Panc1 (cell line): ENCODE data around the gene NPAS2. TPM values are rescaled to one million over a fixed set of nuclear protein-coding genes. Genes with fewer than 3 reads are reported as not detected.

Experiments
- ATAC-seq: fragments of 200-7000 bp; cut with Tn5 transposase; 2 replicates; pipeline ENCODE4 v1.9.1; 2020; ENCODE audit warnings: mild to moderate bottlenecking, moderate library complexity
- BruUV-seq: library from RNA; stranded (reverse); fragments of 400-500 nt; replicated peaks from 2 replicates; lab custom pipeline; 2021; lab: Mats Ljungman, UMichigan
- CTCF ChIA-PET: fragments of 300-600 bp; sonication (Branson Sonifier 250); formaldehyde crosslinking; loops from one replicate; lab custom pipeline; 2022; ENCODE audit warnings: antibody characterized with exemption; lab: Charles Lee
- POLR2A ChIA-PET: fragments of 300-600 bp; sonication (Branson Sonifier 250); formaldehyde crosslinking; loops from one replicate; lab custom pipeline; 2022; ENCODE audit warnings: antibody characterized with exemption; lab: Charles Lee
- DNase-seq: peaks from one replicate; pipeline ENCODE4 v3.0.0-alpha.2; 2010; ENCODE audit warnings: low read depth, low spot score
- H3K27ac ChIP-seq: 2 replicates; pipeline ENCODE4 v1.5.1; 2011; ENCODE audit warnings: mild to moderate bottlenecking, low read length, inconsistent platforms
- H3K27me3 ChIP-seq: fragments of 200-500 bp; sonication (Bioruptor generic); 2 replicates; pipeline ENCODE4 v1.6.0; 2014; ENCODE audit warnings: low read length, inconsistent platforms; ENCODE audit not compliant: control insufficient read depth, insufficient read depth
- H3K36me3 ChIP-seq: fragments of 200-500 bp; sonication (Bioruptor generic); 2 replicates; pipeline ENCODE4 v1.5.1; 2014; ENCODE audit warnings: inconsistent platforms, mild to moderate bottlenecking, low read length, moderate library complexity; ENCODE audit not compliant: control insufficient read depth, insufficient read depth
- H3K4me1 ChIP-seq: 2 replicates; pipeline ENCODE4 v1.5.1; 2011; ENCODE audit warnings: inconsistent platforms, mild to moderate bottlenecking, low read length, moderate library complexity; ENCODE audit not compliant: control insufficient read depth, insufficient read depth
- H3K4me3 ChIP-seq, 2 experiments: 2 replicates each; pipeline ENCODE4 v1.5.1; 2011 to 2012; ENCODE audit warnings: low read depth in 2 of 2, low read length in 2 of 2, mild to moderate bottlenecking in 2 of 2, inconsistent platforms in 1 of 2, moderate library complexity in 1 of 2
- H3K9me3 ChIP-seq: fragments of 200-500 bp; sonication (Bioruptor generic); 2 replicates; pipeline ENCODE4 v1.5.1; 2014; ENCODE audit warnings: low read depth, mild to moderate bottlenecking, inconsistent platforms, low read length, moderate library complexity; ENCODE audit not compliant: control insufficient read depth, insufficient read depth
- POLR2AphosphoS5 ChIP-seq: IDR thresholded peaks from 2 replicates; pipeline ENCODE4 v1.6.1; 2012; ENCODE audit warnings: mild to moderate bottlenecking, low read depth, low read length, moderate library complexity
- SIN3A ChIP-seq: IDR thresholded peaks from 2 replicates; pipeline ENCODE4 v1.6.1; 2012; ENCODE audit warnings: low read depth, mild to moderate bottlenecking, low read length, moderate library complexity, borderline replicate concordance; ENCODE audit not compliant: insufficient read depth
- TCF7L2 ChIP-seq: IDR thresholded peaks from 2 replicates; pipeline ENCODE4 v1.6.1; 2011; ENCODE audit warnings: mild to moderate bottlenecking, low read depth, low read length, inconsistent platforms
- in situ Hi-C: cut with HindIII; loops from 2 replicates; pipeline ENCODE4 v1.10.0; 2016; ENCODE audit warnings: low sequenced_read_pairs, low pct_unique_long_range_greater_than_20kb
- intact Hi-C: fragments of 100-400 bp; cut with micrococcal nuclease; formaldehyde crosslinking; loops from one replicate; pipeline ENCODE4 v1.10.0; 2022; ENCODE audit not compliant: unreplicated experiment
- total RNA-seq: library from RNA; stranded (reverse); gene quantifications from one replicate; pipeline ENCODE4 v1.2.1, GENCODE V29; 2021; ENCODE audit not compliant: unreplicated experiment
- TF ChIP-seq, protein P1 (sequence below), 2 experiments: IDR thresholded peaks; 2 replicates each; pipeline ENCODE4 v1.6.1; 2011 to 2012; ENCODE audit warnings: low read depth in 2 of 2, control low read depth in 1 of 2, low read length in 1 of 2, mild to moderate bottlenecking in 1 of 2, moderate library complexity in 1 of 2; ENCODE audit not compliant: insufficient read depth in 1 of 2
- TF ChIP-seq, protein P2 (sequence below): fragments of 450-650 bp; IDR thresholded peaks from 2 replicates; pipeline ENCODE4 v1.5.1; 2017; ENCODE audit warnings: mild to moderate bottlenecking

The NPAS2 gene
- total RNA-seq, 1 experiment from 2014 or later: 72.8 TPM

DNA sequence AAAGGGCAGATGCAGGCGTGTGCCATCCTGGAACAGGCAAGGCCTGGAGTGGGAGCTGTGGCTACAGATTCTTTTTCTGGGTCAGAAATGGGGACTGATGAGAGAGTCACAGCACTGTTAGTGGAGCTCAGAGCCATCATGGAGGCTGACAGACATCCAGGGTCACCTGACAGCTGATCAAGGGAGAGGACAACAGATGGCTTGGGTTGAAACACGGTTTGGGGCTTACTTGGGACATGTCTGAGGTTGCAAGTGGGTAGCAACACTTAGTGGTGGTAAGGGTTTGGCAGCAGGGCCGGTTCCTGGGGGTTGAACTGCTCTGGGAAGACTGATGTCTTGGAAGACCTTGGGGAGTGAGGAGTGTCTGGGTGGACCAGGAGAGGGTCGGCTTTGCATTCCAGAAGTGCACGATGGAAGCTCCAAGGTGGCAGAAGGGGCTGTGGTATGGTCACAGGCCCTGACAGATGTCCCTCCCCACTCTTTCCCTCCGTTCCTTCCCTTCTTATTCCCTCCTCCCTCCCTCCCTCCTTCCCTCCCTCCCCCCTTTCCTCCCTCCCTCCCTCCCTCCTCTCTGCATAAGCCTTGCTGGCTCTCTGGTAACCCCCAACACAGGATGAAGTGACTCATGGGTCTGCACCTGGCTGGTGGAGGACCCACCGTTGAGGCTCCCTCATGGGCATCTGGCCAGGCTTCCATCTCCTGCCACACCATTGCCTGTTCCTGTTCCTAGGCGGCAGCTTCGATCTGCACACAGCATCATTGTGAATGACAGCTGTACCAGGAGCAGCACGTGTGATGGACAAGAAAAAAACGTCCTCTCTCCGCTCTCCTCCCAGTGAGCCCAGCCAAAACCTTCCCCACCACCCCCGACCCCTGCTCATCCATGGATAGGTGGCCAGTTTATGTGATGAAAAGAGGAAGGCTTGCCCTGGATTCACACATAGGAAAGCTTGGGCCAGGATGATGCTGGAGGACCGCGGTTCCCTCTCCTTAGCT is 118.4 kb downstream of the NPAS2 start:
- TF ChIP-seq SIN3A (no peak), TCF7L2 (no peak), POLR2AphosphoS5 (no peak)
- TF ChIP-seq, protein P1, sequence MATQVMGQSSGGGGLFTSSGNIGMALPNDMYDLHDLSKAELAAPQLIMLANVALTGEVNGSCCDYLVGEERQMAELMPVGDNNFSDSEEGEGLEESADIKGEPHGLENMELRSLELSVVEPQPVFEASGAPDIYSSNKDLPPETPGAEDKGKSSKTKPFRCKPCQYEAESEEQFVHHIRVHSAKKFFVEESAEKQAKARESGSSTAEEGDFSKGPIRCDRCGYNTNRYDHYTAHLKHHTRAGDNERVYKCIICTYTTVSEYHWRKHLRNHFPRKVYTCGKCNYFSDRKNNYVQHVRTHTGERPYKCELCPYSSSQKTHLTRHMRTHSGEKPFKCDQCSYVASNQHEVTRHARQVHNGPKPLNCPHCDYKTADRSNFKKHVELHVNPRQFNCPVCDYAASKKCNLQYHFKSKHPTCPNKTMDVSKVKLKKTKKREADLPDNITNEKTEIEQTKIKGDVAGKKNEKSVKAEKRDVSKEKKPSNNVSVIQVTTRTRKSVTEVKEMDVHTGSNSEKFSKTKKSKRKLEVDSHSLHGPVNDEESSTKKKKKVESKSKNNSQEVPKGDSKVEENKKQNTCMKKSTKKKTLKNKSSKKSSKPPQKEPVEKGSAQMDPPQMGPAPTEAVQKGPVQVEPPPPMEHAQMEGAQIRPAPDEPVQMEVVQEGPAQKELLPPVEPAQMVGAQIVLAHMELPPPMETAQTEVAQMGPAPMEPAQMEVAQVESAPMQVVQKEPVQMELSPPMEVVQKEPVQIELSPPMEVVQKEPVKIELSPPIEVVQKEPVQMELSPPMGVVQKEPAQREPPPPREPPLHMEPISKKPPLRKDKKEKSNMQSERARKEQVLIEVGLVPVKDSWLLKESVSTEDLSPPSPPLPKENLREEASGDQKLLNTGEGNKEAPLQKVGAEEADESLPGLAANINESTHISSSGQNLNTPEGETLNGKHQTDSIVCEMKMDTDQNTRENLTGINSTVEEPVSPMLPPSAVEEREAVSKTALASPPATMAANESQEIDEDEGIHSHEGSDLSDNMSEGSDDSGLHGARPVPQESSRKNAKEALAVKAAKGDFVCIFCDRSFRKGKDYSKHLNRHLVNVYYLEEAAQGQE (IDR thresholded peaks at IDR 0.05; ENCODE audit: insufficient read depth in 1 of 2, low read depth in 2 of 2, low read length in 1 of 2): no peak
- TF ChIP-seq, protein P2, sequence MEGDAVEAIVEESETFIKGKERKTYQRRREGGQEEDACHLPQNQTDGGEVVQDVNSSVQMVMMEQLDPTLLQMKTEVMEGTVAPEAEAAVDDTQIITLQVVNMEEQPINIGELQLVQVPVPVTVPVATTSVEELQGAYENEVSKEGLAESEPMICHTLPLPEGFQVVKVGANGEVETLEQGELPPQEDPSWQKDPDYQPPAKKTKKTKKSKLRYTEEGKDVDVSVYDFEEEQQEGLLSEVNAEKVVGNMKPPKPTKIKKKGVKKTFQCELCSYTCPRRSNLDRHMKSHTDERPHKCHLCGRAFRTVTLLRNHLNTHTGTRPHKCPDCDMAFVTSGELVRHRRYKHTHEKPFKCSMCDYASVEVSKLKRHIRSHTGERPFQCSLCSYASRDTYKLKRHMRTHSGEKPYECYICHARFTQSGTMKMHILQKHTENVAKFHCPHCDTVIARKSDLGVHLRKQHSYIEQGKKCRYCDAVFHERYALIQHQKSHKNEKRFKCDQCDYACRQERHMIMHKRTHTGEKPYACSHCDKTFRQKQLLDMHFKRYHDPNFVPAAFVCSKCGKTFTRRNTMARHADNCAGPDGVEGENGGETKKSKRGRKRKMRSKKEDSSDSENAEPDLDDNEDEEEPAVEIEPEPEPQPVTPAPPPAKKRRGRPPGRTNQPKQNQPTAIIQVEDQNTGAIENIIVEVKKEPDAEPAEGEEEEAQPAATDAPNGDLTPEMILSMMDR: no peak
- in situ Hi-C loops: no loop called here
- H3K36me3 ChIP-seq: no peaks in the 10 kb centered on the region
- no peak overlapping the region for H3K4me3 ChIP-seq
- ChIA-PET POLR2A (no interaction called here), CTCF (no interaction called here)
- BruUV-seq: no TSS peak
- no peaks in the 10 kb centered on the region for H3K9me3 ChIP-seq
- no peak overlapping the region for H3K27ac ChIP-seq
- H3K27me3 ChIP-seq: no peaks in the 10 kb centered on the region
- DNase-seq (no peak), ATAC-seq (no peak)
- no peaks in the 10 kb centered on the region for H3K4me1 ChIP-seq
- intact Hi-C loops: no loop called here

DNA sequence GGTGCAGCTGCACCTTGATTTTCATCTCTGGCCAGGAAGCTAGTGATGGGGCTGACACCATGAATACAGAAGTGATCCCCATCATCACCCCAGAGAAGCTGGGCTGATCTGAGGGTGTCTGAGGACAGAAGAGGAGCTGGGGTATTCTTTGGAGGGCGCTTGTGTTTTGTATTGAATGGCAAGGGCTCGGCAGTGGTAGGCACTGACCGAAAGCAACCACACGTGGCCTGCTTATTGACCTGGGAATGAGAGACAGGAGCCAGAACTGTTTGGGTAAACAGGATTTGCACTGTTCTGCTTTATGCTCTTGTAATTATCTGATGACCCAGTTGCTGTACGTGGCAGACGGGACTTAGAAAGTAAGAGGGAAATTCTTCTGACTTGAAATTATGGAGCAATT is 119.5 kb downstream of the NPAS2 start:
- no peak for ATAC-seq
- Histone ChIP-seq H3K4me1 (no peaks in the 10 kb centered on the region), H3K27me3 (no peaks in the 10 kb centered on the region), H3K4me3 (no peak overlapping the region), H3K36me3 (no peaks in the 10 kb centered on the region), H3K27ac (no peak overlapping the region), H3K9me3 (no peaks in the 10 kb centered on the region)
- intact Hi-C loops: no loop called here
- BruUV-seq: no TSS peak
- TF ChIP-seq, protein P2: no peak
- TF ChIP-seq POLR2AphosphoS5 (no peak), TCF7L2 (no peak), SIN3A (no peak)
- TF ChIP-seq, protein P1 (IDR thresholded peaks at IDR 0.05; ENCODE audit: insufficient read depth in 1 of 2, low read depth in 2 of 2, low read length in 1 of 2): no peak
- CTCF ChIA-PET: no interaction called here
- POLR2A ChIA-PET: no interaction called here
- DNase-seq: no peak
- in situ Hi-C loops: no loop called here
